ENCODE results near the gene ZNF212.
"Not testable (repeated sequence)": the region's sequence is repeated elsewhere in the genome, so short reads cannot be mapped to it uniquely, and the experiment has no call there.

ZNF212 gene

DNA sequence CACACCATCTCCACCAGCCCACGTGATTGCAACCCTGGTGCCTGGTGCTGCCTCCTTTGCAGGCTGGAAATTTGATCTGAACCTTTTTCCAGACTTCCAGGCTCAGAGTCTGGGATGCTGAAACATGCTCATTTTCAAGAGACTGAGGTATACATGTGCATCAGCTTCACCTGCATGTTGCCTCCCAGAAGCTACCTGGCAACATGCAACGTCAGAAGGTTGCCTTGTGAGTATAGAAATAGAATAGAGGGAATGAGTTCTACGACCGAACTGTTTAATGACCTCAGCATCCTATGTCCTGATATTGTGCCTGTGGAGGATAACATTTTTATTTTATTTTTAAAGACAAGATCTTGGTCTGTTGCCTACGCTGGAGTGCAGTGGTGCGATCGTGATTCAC lies 1.9 kb upstream of the ZNF212 start:
- no peaks in the 10 kb centered on the region for H3K9me3 ChIP-seq (ENCODE audit: control insufficient read depth, insufficient read depth, low read length)
- H3K27me3 ChIP-seq (ENCODE audit: control insufficient read depth, insufficient read depth, low read length), result no peaks in the 10 kb centered on the region
- peaks cover 6% of the 10 kb centered on the region for H3K4me1 ChIP-seq (ENCODE audit: control insufficient read depth, insufficient read depth, low read length)
- no peak overlapping the region for H3K4me3 ChIP-seq (ENCODE audit: low read depth, low read length)
- H3K9ac ChIP-seq (ENCODE audit: low read depth, low read length), result no peak overlapping the region
- H3K36me3 ChIP-seq (ENCODE audit: control insufficient read depth, insufficient read depth, low read length), result no peaks in the 10 kb centered on the region
- H3K27ac ChIP-seq (ENCODE audit: low read depth, low read length), result no peak overlapping the region

DNA sequence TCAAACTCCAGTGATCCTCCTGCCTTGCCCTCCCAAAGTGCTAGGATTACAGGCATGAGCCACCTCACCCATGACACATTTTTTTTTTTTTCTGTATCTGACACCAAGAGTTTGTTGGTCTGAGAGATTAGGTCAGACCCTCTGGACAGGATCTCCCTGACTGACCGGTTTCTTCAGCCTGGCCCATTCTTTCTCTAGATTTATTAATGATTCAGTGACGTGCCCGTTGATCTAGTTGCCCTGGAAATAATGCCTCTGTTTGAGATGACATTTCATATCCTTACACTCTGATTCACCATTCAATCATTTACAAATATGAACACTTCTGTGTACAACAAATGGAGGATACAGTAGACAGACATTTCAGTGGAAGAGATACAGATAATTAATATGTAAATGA lies 1.4 kb upstream of the ZNF212 start:
- H3K27me3 ChIP-seq (ENCODE audit: control insufficient read depth, insufficient read depth, low read length), result no peaks in the 10 kb centered on the region
- no peak overlapping the region for H3K4me3 ChIP-seq (ENCODE audit: low read depth, low read length)
- H3K36me3 ChIP-seq (ENCODE audit: control insufficient read depth, insufficient read depth, low read length), result no peaks in the 10 kb centered on the region
- no peaks in the 10 kb centered on the region for H3K9me3 ChIP-seq (ENCODE audit: control insufficient read depth, insufficient read depth, low read length)
- H3K4me1 ChIP-seq (ENCODE audit: control insufficient read depth, insufficient read depth, low read length), result peaks cover 6% of the 10 kb centered on the region
- H3K27ac ChIP-seq (ENCODE audit: low read depth, low read length), result no peak overlapping the region
- H3K9ac ChIP-seq (ENCODE audit: low read depth, low read length), result no peak overlapping the region

DNA sequence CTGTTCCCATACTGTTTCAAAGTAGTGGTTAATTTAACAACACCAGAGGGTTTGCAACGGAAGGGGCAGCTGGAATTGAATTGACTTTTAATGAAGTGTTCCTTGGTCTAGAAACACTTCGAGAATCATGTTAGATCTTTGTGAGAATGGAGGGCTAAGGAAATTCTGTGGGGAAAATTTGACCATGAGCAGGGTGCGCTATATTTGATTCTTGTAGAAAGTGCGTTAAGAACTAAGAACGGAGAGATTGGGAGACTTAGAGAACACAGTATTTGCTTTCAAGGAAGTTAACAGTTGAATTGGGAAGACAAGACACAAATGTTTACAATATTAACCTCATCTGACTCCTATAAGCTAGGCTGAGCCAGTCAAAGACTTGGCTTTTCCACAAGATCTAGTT lies 1.2 kb downstream of the ZNF212 start:
- Histone ChIP-seq H3K4me3 (ENCODE audit: low read depth, low read length) (peak overlapping the region; percentile 97), H3K27me3 (ENCODE audit: control insufficient read depth, insufficient read depth, low read length) (no peaks in the 10 kb centered on the region), H3K9me3 (ENCODE audit: control insufficient read depth, insufficient read depth, low read length) (no peaks in the 10 kb centered on the region), H3K4me1 (ENCODE audit: control insufficient read depth, insufficient read depth, low read length) (peaks cover 6% of the 10 kb centered on the region), H3K36me3 (ENCODE audit: control insufficient read depth, insufficient read depth, low read length) (no peaks in the 10 kb centered on the region), H3K9ac (ENCODE audit: low read depth, low read length) (0 out of 2 replicates have a peak overlapping the region, but pooled peaks have one; percentile 25), H3K27ac (ENCODE audit: low read depth, low read length) (no peak overlapping the region)

DNA sequence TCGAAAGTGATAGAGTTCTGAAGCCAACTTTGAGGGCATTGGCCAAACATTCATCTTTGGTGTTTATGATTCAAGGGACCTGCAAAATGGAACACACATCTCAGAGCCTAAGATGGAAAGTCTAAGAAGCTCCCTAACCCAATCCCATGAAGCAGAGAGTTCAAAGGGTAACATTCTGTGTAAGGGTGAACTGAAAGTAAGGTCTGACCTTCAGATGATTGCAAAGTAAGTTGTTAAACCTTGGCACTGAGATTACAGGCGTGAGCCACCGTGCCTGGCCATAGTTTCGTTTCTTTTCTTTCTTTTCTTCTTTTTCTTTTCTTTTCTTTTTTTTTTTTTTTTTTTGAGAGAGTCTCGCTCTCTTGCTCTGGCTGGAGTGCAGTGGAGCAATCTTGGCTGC lies 2.2 kb downstream of the ZNF212 start:
- no peaks in the 10 kb centered on the region for H3K36me3 ChIP-seq (ENCODE audit: control insufficient read depth, insufficient read depth, low read length)
- no peaks in the 10 kb centered on the region for H3K27me3 ChIP-seq (ENCODE audit: control insufficient read depth, insufficient read depth, low read length)
- peaks cover 6% of the 10 kb centered on the region for H3K4me1 ChIP-seq (ENCODE audit: control insufficient read depth, insufficient read depth, low read length)
- no peak overlapping the region for H3K4me3 ChIP-seq (ENCODE audit: low read depth, low read length)
- H3K9me3 ChIP-seq (ENCODE audit: control insufficient read depth, insufficient read depth, low read length), result no peaks in the 10 kb centered on the region
- H3K27ac ChIP-seq (ENCODE audit: low read depth, low read length), result no peak overlapping the region
- H3K9ac ChIP-seq (ENCODE audit: low read depth, low read length), result no peak overlapping the region

DNA sequence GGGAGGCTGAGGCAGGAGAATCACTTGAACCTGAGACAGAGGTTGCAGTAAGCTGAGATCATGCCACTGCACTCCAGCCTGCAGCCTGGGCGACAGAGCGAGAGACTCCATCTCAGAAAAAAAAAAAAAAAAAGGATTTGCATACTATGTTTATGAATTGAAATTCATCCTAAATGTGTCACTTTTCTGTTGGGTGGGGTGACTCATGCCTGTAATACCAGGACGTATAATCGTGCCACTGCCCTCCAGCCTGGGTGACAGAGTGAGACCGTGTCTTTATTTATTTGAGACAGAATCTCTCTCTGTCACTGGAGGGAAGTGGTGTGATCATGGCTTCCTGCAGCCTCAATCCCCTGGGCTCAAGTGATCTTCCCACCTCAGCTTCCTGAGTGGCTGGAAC lies 5.8 kb downstream of the ZNF212 start:
- H3K27me3 ChIP-seq (ENCODE audit: control insufficient read depth, insufficient read depth, low read length), result no peaks in the 10 kb centered on the region
- no peak overlapping the region for H3K4me3 ChIP-seq (ENCODE audit: low read depth, low read length)
- no peak overlapping the region for H3K9ac ChIP-seq (ENCODE audit: low read depth, low read length)
- peaks cover 4% of the 10 kb centered on the region for H3K4me1 ChIP-seq (ENCODE audit: control insufficient read depth, insufficient read depth, low read length)
- no peaks in the 10 kb centered on the region for H3K9me3 ChIP-seq (ENCODE audit: control insufficient read depth, insufficient read depth, low read length)
- H3K36me3 ChIP-seq (ENCODE audit: control insufficient read depth, insufficient read depth, low read length), result peaks cover 4% of the 10 kb centered on the region; the same call in 1 of the 2 replicates
- H3K27ac ChIP-seq (ENCODE audit: low read depth, low read length), result no peak overlapping the region

DNA sequence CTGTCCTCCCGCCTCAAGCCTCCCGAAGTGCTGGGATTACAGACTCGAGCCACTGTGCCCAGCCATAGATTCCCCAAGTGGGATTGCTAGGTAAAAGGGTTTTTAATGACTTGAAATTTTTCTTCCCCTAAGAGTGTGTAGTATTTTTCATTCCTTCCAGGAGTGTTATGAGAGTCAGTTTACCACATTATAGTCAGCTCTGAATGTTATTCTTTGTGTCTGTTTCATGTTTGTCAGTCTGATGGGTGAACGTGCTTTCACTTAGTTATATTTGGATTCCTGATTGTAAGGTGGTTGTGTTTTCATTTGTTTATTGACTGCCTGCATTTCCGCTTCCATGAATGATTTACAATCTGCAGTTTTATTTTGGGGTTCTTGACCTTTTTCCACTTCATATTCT lies 6.3 kb downstream of the ZNF212 start:
- Histone ChIP-seq H3K4me1 (ENCODE audit: control insufficient read depth, insufficient read depth, low read length) (no peaks in the 10 kb centered on the region), H3K27ac (ENCODE audit: low read depth, low read length) (no peak overlapping the region), H3K9ac (ENCODE audit: low read depth, low read length) (no peak overlapping the region), H3K36me3 (ENCODE audit: control insufficient read depth, insufficient read depth, low read length) (peaks cover 8% of the 10 kb centered on the region), H3K4me3 (ENCODE audit: low read depth, low read length) (no peak overlapping the region), H3K9me3 (ENCODE audit: control insufficient read depth, insufficient read depth, low read length) (no peaks in the 10 kb centered on the region), H3K27me3 (ENCODE audit: control insufficient read depth, insufficient read depth, low read length) (no peaks in the 10 kb centered on the region)

DNA sequence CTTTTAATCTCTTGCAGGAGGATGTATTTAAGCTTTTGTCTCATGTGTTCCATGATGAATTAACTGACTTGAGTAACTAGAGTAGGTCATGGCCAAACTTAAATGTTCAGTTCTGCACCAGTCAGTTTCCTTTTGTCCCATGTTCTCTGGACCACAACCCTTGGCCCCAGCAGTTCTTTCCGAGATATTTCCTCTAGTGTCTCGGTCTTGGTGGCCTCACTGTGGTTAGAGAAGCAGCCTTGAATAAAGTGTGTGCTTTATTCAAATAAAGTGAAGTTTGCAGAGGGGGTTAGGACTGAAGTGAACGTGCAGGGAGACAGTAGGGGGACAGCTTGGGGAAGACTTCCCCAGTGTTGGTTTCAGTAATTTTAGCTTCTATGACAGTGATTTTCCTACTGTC lies 9.3 kb downstream of the ZNF212 start:
- no peaks in the 10 kb centered on the region for H3K27me3 ChIP-seq (ENCODE audit: control insufficient read depth, insufficient read depth, low read length)
- peaks cover 36% of the 10 kb centered on the region for H3K36me3 ChIP-seq (ENCODE audit: control insufficient read depth, insufficient read depth, low read length)
- H3K27ac ChIP-seq (ENCODE audit: low read depth, low read length), result no peak overlapping the region
- H3K9me3 ChIP-seq (ENCODE audit: control insufficient read depth, insufficient read depth, low read length), result no peaks in the 10 kb centered on the region
- H3K4me1 ChIP-seq (ENCODE audit: control insufficient read depth, insufficient read depth, low read length), result no peaks in the 10 kb centered on the region
- no peak overlapping the region for H3K4me3 ChIP-seq (ENCODE audit: low read depth, low read length)
- no peak overlapping the region for H3K9ac ChIP-seq (ENCODE audit: low read depth, low read length)

DNA sequence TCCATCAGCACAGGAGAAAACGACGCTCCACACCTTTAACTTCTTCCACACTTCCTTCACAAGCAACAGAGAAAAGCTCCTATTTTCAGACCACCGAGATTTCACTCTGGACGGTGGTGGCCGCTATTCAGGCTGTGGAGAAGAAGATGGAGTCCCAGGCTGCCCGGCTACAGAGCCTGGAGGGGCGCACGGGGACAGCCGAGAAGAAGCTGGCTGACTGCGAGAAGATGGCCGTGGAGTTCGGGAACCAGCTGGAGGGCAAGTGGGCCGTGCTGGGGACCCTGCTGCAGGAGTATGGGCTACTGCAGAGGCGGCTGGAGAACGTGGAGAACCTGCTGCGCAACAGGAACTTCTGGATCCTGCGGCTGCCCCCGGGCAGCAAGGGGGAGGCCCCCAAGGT lies 10.7 kb downstream of the ZNF212 start:
- H3K27me3 ChIP-seq (ENCODE audit: control insufficient read depth, insufficient read depth, low read length); H3K9ac ChIP-seq (ENCODE audit: low read depth, low read length): not testable (repeated sequence)
- H3K36me3 ChIP-seq (ENCODE audit: control insufficient read depth, insufficient read depth, low read length), result peaks cover 49% of the 10 kb centered on the region

DNA sequence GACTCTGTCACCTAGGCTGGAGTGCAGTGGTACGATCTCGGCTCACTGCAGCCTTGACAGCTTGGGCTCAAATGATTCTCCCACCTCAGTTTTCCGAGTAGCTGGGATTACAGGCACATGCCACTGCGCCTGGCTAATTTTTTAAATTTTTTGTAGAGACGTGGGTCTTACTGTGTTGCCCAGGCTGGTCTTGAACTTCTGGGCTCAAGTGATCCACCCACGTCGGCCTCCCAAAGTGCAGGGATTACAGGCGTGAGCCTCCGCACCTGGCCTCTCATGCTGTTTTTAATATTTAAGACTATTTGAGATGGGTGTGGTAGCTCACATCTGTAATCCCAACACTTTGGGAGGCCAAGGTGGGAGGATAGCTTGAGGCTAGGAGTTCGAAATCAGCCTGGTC lies 12.1 kb downstream of the ZNF212 start:
- not testable (repeated sequence) for H3K4me3 ChIP-seq (ENCODE audit: low read depth, low read length); H3K27me3 ChIP-seq (ENCODE audit: control insufficient read depth, insufficient read depth, low read length); H3K4me1 ChIP-seq (ENCODE audit: control insufficient read depth, insufficient read depth, low read length); H3K27ac ChIP-seq (ENCODE audit: low read depth, low read length); H3K9me3 ChIP-seq (ENCODE audit: control insufficient read depth, insufficient read depth, low read length); H3K9ac ChIP-seq (ENCODE audit: low read depth, low read length)
- H3K36me3 ChIP-seq (ENCODE audit: control insufficient read depth, insufficient read depth, low read length), result peaks cover 61% of the 10 kb centered on the region

More for the DNA sequence above, 10.7 kb downstream of the ZNF212 start:
- H3K4me1 ChIP-seq (ENCODE audit: control insufficient read depth, insufficient read depth, low read length); H3K9me3 ChIP-seq (ENCODE audit: control insufficient read depth, insufficient read depth, low read length); H3K4me3 ChIP-seq (ENCODE audit: low read depth, low read length); H3K27ac ChIP-seq (ENCODE audit: low read depth, low read length): not testable (repeated sequence)

DNA sequence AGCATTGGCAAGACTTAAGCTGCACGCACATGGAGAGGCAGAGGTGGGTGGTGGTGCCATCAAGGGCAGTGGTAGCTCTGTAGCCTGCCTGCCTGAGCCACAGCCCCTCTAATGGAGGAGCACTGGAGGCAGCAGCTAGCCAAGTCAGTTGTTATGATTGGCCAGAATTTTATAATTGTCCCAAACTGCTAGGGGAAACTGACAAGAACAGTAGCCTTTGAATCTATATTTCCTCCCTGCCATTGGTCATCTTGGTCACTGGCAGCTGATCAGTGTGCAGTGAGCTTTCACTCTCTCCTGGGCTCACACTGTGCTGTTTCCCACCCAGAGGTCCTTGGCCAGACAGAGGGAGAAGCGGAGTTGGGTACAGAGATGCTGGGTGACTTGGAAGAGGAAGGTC lies 12.9 kb downstream of the ZNF212 start:
- Histone ChIP-seq H3K9me3 (ENCODE audit: control insufficient read depth, insufficient read depth, low read length) (no peaks in the 10 kb centered on the region), H3K9ac (ENCODE audit: low read depth, low read length) (no peak overlapping the region), H3K4me3 (ENCODE audit: low read depth, low read length) (no peak overlapping the region), H3K36me3 (ENCODE audit: control insufficient read depth, insufficient read depth, low read length) (peaks cover 61% of the 10 kb centered on the region), H3K27ac (ENCODE audit: low read depth, low read length) (no peak overlapping the region), H3K4me1 (ENCODE audit: control insufficient read depth, insufficient read depth, low read length) (no peaks in the 10 kb centered on the region), H3K27me3 (ENCODE audit: control insufficient read depth, insufficient read depth, low read length) (no peaks in the 10 kb centered on the region)

DNA sequence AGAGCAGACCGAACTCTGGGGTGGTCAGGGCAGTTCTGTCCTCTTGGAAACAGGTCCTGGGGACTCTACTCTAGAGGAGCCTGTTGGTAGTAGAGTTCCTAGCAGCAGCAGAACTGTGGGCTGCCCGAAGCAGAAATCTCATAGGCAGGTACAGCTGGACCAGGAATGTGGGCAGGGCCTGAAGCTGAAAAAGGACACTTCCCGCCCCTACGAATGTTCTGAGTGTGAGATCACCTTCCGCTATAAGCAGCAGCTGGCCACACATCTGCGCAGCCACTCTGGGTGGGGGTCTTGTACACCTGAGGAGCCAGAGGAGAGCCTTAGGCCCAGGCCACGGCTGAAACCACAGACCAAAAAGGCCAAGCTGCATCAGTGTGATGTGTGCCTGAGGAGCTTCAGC lies 14.2 kb downstream of the ZNF212 start:
- no peaks in the 10 kb centered on the region for H3K9me3 ChIP-seq (ENCODE audit: control insufficient read depth, insufficient read depth, low read length)
- no peaks in the 10 kb centered on the region for H3K4me1 ChIP-seq (ENCODE audit: control insufficient read depth, insufficient read depth, low read length)
- H3K27me3 ChIP-seq (ENCODE audit: control insufficient read depth, insufficient read depth, low read length), result no peaks in the 10 kb centered on the region
- no peak overlapping the region for H3K9ac ChIP-seq (ENCODE audit: low read depth, low read length)
- H3K36me3 ChIP-seq (ENCODE audit: control insufficient read depth, insufficient read depth, low read length), result peaks cover 61% of the 10 kb centered on the region
- no peak overlapping the region for H3K4me3 ChIP-seq (ENCODE audit: low read depth, low read length)
- no peak overlapping the region for H3K27ac ChIP-seq (ENCODE audit: low read depth, low read length)
